ENCODE results near the gene ARHGEF25.
"Not testable (repeated sequence)": the region's sequence is repeated elsewhere in the genome, so short reads cannot be mapped to it uniquely, and the experiment has no call there.

ARHGEF25 gene

GRCh38 chr12:57586128-57586527 lies 25.1 kb upstream of the ARHGEF25 start:
- no peak for DNase-seq

DNA sequence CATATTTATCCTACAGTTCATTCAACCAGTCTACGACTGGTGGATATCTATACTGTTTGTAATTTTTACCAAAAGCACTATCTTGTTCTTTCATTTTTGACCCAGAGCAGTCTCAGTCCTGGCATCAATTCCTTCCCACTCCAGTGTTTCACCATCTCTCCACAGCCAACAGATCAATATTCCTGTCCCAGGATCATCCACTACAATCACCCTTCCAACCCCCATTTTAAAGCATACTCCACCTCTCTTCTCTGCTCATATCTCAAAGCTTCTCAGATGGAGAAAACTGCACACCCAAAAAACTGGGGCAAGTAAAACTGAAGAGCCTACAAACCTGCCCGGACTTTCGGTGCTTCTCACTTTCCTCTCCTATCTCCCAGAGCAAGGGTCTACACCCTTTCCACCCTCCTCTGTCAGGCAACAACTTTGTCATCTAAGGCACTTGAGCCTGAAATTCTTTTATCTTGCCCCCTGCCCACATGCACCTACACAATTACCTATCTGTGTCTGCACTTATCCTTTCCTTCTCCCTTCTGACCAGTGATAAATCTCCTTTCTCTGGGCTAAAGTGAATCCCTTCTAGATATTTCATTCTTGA lies 24.3 kb upstream of the ARHGEF25 start:
- DNase-seq = no peak

GRCh38 chr12:57588951-57589610 lies 22.2 kb upstream of the ARHGEF25 start:
- DNase-seq = not testable (repeated sequence)

DNA sequence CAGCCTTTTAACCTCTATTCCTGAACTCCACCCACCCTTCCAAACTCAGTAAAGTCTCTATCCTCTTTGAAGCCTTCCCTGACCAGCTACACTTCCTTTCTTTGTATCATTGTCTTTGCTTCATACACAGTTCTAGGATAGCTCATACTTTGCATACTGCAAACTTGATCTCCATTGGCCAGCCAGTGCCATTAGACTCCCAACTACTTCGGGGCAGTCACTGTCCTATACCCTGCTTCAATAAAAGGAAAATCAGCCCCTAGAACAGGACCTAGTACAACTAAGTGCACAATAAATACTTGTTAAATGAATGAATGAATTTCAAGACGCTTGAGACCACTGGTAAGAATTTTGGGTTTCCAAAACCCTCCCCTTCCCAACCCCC lies 20.8 kb upstream of the ARHGEF25 start:
- DNase-seq = no peak

- DNase-seq = peak; percentile 82
These were observed 20.1 kb upstream of the ARHGEF25 start, which contains the start of gene PIP4K2C for GRCh38 chr12:57590864-57591781. TSS of gene PIP4K2C (plus strand) at chr12:57591192. CDS start at chr12:57591290, 98 bp downstream.

DNA sequence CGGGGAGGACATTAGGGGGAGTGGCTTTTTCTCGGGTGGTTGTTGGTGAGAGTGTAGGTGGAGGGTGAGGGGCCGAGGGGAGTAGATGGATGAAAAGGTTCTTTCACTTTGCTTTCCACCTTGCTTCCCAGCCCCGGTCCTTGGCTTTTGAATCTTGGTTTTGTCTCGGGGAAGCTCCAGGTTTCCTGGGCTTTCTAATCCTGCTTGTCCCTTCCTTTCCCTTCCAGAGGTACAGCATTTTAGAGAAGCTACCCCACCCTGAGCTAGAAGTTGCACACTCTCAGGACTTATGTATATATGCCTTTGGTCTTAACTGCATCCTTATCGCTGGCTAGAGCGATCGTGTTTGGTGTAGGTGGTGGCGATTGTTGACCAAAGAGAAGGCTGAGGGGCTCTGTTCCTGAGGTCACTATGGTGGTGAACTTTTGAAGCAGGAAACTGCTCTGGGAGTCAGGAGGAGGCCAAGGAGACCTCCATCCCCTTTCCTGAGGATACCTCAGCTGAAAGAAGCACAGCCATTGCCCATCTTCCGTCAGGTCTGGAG lies 19.4 kb upstream of the ARHGEF25 start:
- DNase-seq = no peak

- no peak for DNase-seq
These were observed 18.6 kb upstream of the ARHGEF25 start for GRCh38 chr12:57592551-57593165.

- no peak for DNase-seq
These were observed 18.0 kb upstream of the ARHGEF25 start for GRCh38 chr12:57593187-57593586.

DNA sequence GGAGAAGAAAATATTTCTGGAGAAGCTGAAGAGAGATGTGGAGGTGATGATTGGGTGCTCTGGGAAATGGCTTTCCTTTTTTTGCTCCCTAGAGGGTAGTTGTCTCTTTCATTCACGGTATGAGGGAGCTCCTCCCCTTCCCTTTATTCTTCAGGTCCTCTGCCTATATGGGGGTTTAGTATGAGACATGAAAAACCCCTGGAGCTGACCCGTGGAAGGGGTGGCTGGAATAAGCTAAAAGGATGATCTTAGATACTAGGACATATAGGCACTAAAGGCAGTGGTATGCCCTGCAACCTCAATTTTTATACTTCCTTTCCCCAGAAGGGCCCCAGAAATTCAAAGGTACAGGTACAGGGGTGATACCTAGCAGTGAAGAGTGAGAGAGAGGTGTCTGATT lies 10.8 kb upstream of the ARHGEF25 start:
- DNase-seq = no peak

DNA sequence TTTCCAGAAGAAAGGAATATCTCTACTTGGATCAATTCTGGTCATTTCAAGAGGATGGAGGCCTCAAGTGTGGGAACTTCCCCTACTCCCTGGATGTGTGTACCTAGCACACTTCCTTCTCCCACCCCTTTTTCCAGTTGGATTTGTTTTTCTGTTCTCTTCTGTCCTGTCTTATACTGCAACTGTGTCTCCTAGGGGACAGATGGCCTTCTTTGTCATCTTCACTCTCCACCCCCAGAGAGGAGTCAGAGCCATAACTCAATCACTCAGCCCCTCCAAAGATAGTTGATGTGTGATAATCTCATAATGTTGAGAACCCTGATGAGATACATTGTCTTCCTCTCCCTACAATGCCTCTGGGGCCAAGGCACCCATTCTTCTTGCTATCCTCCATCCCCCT lies 8.7 kb upstream of the ARHGEF25 start:
- no peak for DNase-seq

DNA sequence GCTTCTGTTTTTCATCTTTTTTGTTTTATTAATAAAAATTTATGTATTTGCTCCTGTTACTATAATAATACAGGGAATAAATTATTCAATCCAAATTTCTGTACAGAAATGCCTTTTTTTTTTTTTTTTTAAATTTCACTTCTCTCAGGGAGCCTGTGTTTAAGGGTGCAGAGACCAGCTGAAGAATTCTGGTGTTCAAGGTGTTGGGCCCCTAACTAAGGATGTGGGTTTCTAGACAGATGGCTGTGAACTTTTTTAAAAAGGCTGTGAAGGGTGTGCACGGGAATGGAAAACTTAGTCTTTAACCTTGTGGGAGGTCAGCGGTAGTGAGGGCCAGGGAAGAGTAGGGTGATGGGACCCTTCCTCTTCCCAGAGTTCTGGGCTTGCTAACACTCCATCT lies 7.9 kb upstream of the ARHGEF25 start:
- no peak for DNase-seq

GRCh38 chr12:57603815-57604453 lies 7.3 kb upstream of the ARHGEF25 start:
- DNase-seq = no peak

- peak; percentile 50 for DNase-seq
These were observed 6.7 kb upstream of the ARHGEF25 start, which contains the start of gene DTX3 for GRCh38 chr12:57604454-57604991. TSS of gene DTX3 (plus strand) at chr12:57604824. CDS start at chr12:57606518, 1,694 bp downstream.

DNA sequence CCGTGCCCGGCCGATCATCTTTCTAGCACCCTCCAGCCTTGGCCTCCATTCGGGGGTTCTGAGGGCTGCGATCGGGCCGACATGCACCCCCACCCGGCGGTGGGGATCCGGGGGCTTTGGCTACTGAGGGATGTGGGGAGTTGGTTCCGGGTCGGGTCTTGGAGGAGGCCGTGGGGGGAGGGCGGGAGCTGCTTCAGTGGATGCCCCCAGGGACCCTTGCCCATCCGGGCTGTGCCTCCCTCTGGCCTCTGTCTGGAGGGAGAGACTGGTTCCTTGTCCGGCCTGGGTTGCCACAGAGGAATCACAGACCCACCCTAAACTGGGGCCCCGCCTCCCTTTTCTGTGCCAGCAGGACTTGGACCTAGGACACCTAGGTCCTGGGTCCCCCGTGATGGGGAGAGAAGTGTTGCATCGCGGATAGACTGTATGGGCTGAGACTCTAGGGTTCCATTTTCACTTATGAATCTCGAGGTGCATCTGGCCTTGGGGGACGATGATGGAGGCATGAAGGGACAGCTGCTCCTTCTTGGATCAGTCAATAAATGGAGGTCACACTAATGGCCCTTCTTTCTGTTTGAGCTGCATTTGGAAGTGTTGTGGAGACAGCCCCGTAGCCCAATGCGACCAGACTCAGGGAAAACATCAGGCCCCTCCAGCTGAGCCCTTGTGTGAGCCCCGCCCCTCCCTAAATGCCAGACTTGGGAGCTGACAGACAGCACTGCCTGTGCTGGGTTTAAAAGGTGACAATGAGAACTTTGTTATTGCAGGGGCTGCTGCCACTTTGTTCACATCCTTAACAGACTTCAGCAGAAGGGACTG lies 6.0 kb upstream of the ARHGEF25 start:
- DNase-seq = peak; percentile 23

GRCh38 chr12:57605811-57606311 lies 5.4 kb upstream of the ARHGEF25 start:
- DNase-seq = no peak

DNA sequence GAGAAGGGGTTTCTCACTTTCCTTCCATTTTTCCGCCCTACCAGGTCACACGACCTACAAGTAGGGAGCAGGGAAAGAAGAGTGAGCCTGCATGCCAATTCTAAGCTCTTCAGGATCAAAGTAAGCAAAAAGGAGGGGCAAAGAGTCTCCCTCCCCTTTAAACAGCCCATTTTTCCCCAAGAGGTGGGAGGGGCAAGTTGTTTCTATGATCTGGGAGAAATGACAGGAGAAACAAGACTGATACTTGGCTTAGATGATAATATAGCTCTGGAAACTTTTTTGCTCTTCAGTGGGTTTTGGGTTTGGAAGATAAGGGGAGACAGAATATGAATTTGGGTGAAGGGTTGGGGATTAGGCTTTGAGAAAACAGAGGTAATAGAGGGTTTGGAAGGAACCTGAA lies 4.8 kb upstream of the ARHGEF25 start:
- no peak for DNase-seq

- no peak for DNase-seq
These were observed 4.4 kb upstream of the ARHGEF25 start for GRCh38 chr12:57606821-57607220.

GRCh38 chr12:57607958-57608663 lies 3.1 kb upstream of the ARHGEF25 start:
- no peak for DNase-seq

DNA sequence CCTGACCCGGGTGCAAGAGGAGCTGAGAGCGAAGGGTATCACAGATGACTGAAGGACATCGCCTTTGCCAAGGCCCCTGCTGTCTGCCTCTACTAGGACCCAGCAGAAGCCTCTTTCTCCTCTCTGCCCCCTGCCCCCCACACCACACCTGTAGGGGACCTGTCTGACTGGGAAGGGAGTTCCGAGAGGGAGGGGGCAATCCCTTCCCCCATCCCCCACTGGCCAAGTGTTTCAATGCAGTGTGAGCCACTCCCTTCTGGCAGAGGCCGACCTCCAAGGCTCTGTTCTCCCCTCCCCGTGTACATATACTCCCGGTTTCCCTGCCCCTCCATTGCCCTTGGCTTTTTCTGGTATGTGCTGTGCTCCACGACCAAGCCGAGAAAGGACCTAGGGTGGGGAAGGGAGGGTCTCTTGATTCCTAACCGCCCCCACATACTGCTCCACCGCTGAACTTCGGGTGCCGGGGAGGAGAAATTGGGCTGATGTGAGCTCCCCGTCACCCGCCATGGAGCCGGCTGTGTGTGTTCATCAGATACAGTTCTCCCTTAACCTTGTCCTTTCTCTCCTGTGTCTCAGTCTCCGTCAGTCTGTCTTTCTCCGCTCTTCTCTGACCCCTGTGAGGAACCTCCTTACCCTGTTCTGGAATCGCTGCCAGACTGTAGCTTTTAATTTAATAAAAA lies 2.0 kb upstream of the ARHGEF25 start:
- DNase-seq = no peak
